Frontal cortex (tissue), 4 donors: ENCODE data around the gene MTX1. TPM values are rescaled to one million over a fixed set of nuclear protein-coding genes. Genes with fewer than 3 reads are reported as not detected.
"Not testable (repeated sequence)": the region's sequence is repeated elsewhere in the genome, so short reads cannot be mapped to it uniquely, and the experiment has no call there.

ENCODE experiments used
- DNase-seq, 2 donors: peaks; one replicate each; pipeline ENCODE4 v3.0.0; 2012; ENCODE audit warnings: low spot score in 2 of 2
- FAIRE-seq: peaks from 2 replicates; lab custom pipeline; 2012; peaks lifted over from hg19 to GRCh38; lab: Jason Lieb, UNC
- total RNA-seq: library from RNA; depleted of rRNA; stranded (reverse); fragments of >200 nt; gene quantifications from one replicate; pipeline ENCODE4 v1.2.3, GENCODE V29; 2014
- donor health status: control.
- donor health status: control.
- donor health status: control.

The MTX1 gene
- total RNA-seq, 1 donor from 2014 or later: 13.9 TPM

DNA sequence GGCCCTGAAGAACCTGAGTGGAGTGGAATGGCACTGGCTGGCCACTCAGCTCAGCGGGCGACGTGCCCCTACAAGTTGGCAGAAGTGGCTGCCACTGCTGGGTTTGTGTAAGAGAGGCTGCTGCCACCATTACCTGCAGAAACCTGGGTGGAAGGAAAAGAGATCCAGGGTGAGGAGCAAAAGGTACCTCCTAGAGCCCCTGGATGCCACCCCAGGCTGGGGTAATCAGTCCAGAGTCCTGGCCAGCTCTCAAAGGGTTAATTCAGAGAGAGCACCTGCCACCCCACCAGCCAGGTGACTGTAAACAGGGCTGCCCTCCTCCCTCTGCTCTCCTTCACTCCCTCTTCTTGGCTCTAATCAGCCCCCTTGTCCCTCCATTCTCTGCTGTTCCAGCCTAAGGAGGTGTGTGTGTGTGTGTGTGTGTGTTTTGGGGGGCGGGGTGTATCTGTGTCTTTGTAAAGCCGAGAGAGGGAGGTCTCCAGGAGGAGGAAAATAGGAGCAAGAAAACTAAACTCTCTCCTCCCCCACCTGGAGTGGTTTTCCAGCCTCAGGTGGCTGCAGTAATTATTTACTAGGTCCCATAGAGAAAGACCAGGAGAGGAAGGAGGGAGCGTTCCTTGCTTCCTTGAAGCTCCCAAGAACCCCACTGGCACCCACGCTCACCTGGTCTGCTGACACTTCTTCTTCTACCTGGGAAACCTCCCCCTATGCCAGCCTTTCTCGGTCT is 22.3 kb upstream of the MTX1 start:
- no peak for FAIRE-seq

DNA sequence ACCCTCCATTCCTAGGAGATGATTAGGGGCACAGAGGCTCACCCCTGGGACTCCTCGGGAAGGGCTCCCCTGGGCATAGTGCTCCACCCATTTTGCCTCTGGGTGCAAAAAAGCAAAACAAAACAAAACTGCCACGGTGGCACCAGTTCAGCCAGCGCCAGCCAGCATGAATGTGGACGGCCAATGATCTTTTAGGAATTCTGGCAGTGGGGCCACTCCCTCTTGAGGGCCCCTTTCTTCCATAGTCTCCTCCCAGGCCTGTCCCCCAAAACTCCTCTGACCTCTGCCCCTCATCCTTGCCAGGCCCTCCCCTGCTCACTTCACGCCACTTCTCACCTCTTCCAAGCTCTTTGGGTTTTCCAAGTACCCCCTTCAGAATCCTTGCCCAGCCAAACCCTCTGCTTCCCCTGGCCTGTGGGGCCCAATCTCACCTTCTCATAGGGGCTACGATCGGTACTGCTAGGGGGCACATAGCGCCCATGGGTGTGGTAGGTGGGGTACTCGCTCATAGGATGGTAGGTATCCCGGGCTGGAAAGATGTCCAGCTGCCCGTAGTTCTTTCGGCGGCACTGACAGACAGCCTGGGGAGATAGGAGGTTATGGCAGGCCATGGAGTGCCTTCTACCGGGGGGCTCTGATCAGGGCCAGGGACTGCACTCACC is 21.6 kb upstream of the MTX1 start:
- FAIRE-seq: no peak

More for the DNA sequence above, 22.3 kb upstream of the MTX1 start:
- DNase-seq: no peak

DNA sequence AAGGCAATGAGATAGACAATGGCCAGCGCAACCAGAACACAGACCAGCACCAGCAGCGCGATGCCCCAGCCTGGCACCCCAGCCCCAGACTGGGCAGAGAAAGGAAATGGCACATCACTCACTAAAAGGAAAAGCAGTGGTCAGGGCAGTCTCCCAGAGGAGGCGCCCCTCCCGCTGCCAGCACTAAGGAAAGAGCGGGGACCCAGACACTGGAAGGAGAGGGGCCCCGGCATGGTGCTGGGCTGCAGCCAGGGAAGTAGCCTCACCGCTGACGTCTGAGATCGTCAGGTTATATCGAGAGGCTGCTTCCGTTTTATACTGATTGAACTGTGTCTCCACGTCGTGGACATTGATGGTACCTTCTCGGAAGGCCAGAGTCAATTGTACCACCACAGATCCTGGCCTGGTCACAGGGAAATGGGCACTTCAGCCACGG is 21.0 kb upstream of the MTX1 start:
- DNase-seq (no peak), FAIRE-seq (no peak)

More for the DNA sequence above, 21.6 kb upstream of the MTX1 start:
- no peak for DNase-seq

DNA sequence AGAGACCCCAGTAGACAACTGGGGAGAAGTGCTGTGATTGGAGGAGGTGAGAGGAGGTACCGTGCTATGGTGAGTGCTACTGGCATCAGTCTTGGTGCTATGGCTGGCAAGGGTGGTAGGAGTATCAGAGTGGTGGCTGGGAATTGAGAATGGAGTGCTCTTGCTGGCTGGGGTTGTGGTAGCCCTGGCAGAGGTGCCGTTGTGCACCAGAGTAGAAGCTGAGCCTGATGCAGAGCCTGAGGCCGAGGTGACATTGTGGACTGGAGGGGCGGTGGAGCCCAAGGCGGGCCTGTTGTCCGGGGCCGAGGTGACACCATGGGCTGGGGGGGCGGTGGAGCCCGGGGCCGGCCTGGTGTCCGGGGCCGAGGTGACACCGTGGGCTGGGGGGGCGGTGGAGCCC is 20.2 kb upstream of the MTX1 start:
- no peak for FAIRE-seq

DNA sequence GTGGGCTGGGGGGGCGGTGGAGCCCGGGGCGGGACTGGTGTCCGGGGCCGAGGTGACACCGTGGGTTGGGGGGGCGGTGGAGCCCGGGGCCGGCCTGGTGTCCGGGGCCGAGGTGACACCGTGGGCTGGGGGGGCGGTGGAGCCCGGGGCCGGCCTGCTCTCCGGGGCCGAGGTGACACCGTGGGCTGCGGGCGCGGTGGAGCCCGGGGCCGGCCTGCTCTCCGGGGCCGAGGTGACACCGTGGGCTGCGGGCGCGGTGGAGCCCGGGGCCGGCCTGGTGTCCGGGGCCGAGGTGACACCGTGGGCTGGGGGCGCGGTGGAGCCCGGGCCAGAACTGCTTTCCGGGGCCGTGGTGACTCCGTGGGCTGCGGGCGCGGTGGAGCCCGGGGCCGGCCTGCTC is 18.6 kb upstream of the MTX1 start:
- not testable (repeated sequence) for DNase-seq, FAIRE-seq

More for the DNA sequence above, 20.2 kb upstream of the MTX1 start:
- no peak for DNase-seq

DNA sequence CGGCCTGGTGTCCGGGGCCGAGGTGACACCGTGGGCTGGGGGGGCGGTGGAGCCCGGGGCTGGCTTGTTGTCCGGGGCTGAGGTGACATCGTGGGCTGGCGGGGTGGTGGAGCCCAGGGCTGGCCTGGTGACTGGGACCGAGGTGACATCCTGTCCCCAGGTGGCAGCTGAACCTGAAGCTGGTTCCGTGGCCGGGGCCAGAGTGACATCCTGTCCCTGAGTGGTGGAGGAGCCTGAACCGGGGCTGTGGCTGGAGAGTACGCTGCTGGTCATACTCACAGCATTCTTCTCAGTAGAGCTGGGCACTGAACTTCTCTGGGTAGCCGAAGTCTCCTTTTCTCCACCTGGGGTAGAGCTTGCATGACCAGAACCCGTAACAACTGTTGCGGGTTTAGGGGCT is 16.6 kb upstream of the MTX1 start:
- FAIRE-seq (no peak), DNase-seq (no peak)

DNA sequence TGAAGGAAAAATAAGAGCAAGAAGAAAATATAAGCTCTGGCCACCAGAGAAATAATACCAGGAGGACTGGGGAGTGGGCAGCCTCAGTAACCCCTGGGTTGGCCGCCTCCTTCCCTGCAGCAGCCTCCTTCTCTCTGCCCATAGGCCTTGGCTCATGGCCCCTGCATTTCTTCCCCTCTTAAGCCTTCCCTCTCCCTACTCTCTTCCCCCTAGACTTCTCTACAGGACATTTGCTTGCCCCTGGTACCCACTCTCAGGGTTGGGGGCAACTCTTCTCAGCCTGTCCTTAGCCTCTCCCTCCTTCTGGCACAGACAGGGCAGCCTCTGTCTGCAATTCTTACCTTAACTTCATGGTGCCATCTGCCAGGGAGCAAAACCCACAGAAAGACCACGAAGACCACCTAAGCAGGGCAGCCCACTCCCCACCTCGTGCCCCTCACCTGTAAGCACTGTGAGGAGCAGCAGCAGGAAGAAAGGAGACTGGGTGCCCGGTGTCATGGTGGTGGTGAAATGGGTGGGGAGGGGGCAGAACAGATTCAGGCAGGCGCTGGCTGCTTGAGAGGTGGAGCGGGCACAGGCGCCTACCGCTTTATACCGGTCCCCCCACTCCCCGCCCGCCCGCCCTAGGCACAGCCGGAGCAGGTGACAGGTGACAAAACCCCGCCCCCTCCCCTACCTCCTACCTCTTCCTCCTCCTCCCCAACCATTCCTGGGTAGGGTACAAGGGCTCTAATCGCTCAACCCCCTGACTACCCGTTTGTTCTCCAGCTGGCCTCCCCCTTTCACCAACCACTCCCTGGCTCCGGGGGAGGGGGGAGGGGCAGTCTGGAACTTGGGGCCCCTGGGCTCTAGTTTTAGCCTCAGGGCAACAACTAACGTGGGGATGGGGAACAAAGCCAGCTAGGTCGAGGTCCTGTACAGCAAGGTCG is 15.9 kb upstream of the MTX1 start:
- no peak for DNase-seq
- FAIRE-seq: no peak

DNA sequence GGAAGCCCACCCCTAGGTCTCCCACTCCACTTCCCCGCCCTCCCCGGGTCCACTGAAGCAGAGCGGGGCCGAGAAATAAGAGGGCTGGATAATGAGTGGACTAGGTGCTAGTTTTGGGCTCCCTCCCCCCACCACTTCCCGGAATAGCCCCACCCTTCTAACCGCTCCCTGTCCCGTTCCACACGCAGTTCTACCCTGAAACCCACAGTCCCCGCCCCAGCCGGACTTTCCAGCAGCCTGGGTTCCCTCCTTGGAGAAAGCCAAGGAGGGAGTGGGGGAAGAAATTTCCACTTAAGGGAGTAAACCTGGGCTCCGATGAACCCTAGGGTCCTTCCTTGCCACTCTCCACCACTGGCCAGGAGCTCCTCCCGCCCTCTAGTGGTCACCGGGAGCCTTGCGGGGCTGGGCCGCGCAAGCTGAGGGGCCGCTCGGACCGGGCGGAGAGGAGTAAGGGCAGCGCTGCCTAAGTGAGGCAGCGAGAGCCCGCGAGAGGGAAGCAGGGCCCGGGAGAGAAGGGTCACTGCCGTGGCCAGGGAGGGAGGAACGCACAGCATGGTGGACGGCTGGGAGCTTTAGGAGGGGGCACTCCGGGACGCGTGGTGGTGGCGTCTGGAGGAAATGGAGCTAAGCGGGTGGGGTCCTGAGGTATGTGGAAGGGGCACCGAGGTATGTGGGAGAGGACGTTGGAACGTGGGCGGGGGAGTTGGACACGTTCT is 15.1 kb upstream of the MTX1 start:
- peak; percentile 84 to 85 for DNase-seq
- no peak for FAIRE-seq

DNA sequence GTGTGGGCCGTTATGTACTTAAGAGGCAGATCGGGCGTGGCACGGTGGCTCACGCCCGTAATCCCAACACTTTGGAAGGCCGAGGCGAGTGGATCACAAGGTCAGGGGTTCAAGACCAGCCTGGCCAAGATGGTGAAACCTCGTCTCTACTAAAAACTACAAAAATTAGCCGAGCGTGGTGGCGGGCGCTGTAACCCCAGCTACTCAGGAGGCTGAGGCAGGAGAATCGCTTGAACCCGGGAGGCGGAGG is 14.6 kb upstream of the MTX1 start:
- not testable (repeated sequence) for FAIRE-seq, DNase-seq

DNA sequence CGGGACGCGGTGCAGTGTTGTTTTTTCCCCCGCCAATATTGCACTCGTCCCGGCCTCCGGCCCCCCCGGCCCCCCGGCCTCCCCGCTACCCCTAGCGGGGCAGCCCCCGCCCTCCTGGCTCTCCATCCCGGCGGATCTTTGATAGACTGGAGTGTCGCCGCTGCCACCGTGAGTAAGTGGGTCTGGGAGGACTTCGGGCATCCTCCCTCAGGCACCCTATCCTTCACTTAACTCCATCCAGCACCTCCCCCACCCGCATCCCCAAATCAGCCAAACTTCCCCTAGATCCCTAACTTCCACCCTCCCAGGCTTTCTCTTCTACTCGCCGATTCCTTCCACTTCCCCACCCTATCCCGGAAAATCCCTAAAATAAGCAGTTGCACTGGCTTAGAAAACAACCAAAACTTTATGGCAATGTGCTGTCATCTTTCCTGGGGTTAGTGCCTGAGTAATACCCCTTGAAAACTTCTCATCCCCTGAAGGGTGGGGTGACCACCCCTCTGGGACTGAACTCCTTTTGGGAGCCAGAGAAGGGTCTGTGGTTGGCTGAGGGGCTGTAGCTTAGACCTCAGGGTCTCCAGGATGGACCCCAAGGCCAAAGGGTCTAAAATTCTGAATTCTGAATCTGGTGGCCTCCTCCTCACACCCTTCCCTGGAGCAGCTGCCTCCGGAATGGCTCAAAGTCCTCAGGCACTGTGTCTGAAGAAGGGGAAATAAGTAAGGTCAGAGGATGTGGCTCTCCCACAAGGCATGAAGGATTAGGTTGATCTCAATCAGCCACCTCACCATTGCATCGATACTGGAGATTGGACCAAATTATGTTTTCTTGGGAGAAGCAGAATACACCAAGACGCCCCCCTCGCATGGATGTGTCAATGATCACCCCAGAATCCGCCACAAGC is 13.0 kb upstream of the MTX1 start:
- FAIRE-seq (no peak), DNase-seq (no peak)

DNA sequence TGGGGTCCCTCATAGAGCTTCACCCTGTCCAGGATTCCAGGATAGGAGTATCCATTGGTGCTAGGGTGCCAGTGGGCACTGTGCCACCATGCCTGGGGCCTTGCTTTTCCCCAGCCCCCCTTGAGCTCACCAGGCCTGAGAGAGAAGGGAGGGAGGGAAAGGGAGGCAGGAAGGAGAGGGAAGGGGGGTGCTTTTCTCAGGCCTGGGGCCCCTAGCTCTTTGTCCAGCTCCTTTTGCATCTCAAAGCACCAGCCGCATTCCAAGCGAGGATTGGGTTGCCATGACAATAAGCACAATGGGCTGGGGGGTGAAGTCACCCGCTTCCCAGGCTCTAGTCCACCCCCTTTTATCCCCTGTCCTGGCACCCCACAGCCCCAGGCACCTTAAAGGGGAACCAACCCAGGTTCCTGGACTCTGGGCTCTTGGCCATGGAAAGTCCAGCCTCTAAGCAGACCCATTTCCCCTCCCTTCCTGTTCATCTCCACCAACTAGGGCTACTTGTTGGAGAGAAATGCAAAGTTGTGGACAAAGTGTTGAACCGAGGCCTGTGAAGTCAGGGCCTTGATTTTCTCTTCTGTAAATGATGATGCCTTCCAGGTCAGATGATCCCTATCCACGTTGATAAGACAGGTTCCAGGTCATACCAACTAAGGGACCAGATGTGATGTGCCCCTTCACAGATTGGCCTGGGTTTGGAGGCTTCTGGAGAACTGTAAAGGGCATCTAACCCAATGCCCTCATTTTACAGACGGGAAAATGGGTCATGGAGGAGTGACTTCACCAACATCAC is 12.2 kb upstream of the MTX1 start:
- DNase-seq (no peak), FAIRE-seq (no peak)

DNA sequence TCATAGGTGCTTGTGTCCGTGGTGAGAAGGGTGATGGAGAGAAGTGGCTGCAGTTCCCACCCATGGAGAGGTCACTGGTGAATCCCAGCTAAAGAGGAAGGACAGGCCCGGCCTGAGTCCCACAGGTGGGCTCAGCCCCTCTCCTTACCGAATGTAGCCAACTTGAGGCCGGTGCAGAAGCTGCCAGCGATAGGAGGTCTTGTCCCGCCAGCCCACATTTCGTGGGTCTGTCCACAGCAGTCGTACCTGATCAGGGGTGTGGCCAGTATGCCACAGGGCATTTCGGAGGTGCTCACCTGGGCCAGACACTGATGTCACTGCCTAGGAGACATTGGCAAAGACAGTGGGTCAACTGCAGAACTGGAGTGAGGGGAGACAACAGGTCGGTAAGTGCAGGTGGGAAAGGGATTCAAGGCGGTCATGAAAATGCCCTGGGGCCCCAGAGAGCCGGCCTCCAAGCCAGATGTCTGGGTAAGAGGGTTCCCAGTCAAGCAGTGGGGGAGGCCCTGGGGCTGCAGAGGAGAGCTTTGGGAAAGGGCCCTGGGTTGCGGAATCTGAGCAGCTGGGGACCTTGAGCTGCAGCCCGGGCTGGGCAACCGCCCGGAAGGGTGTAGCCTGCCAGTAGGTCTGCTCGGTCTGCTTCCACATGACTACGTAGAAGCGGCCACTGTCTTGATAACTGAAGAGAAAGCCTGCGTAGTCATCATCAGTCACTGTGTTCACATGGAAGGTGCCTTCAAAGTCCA is 11.4 kb upstream of the MTX1 start:
- DNase-seq (no peak), FAIRE-seq (no peak)

DNA sequence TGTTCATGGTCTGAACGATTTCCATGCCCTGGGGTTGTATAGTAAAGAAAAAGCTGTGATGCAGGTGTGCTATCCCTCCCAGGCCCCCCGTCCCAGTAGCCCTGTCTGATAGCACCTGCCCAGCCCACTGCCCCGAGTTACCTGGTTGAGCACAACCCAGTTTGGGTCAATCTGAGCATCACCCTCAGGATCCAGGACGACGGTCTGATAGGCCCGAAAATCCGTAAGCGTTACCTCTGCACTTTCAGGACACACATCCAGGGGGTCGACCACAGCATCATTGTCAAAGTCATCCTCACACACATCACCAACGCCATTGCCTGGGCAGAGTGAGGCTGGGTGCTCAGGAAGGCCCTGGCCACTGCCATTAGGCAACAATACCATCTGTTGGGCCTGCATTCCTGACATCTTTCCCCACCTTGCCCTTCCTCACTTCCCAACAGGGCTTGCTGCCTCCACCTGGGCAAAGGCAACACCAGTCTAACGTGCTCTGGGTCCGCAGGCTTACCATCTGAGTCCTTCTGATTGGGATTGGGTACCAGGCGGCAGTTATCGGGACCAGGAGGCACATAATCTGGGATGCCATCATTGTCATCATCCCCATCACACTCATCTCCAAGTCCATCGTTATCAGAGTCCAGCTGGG is 10.5 kb upstream of the MTX1 start:
- DNase-seq (no peak), FAIRE-seq (no peak)

DNA sequence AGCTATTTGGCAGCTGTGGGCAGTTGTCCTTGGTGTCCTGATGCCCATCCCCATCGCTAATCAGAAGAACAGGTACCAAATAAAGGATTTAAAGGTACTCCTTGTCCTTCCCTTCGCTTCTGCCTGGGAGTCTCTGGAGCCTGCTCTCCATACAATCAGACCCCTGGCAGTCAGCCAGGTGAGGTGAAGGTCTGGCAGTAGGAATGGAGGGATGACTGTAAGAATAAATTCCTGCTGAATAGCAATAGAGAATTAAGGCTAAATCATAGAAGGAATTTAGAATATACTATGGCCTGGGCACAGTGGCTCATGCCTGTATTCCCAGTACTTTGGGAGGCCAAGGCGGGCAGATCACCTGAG is 10.0 kb upstream of the MTX1 start:
- FAIRE-seq (no peak), DNase-seq (no peak)

DNA sequence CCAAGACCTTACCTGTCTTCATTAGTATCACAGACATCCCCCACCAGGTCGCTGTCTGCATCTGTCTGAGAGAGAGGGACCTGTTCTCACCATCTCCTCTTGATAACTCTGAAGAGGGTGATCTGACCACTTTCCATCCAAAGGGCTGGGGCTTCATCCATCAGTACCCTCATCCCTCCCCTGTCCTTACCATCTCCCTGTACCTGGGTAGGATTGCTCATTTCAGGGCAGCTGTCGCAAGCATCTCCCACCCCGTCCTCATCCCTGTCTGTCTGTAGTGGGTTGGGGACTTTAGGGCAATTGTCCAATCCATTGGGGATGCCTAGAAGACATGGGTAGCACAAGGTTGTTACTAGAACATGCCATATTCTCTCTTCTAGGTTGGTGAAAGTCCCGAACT is 8.7 kb upstream of the MTX1 start:
- DNase-seq (peak in 1 of 2 donors; percentile 4), FAIRE-seq (no peak)

DNA sequence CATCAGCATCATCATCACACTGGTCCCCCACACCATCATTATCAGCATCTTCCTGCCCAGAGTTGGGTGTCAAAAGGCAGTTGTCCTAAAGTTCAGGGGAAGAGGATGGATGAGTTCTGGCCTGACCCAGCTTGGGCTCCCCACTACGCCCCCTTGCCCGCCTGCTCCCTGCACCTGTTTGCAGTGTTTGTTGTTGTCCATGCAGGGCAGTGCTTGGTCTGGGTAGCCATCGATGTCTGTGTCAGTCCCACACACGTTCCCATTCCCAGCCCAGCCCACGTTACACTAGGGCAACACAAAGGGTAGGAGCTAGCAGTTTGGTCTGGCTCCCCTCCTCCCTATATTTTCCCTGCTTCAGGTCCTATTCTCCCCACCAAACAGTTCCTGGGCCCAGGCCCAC is 7.6 kb upstream of the MTX1 start:
- DNase-seq: peak in 1 of 2 donors; percentile 1
- no peak for FAIRE-seq

DNA sequence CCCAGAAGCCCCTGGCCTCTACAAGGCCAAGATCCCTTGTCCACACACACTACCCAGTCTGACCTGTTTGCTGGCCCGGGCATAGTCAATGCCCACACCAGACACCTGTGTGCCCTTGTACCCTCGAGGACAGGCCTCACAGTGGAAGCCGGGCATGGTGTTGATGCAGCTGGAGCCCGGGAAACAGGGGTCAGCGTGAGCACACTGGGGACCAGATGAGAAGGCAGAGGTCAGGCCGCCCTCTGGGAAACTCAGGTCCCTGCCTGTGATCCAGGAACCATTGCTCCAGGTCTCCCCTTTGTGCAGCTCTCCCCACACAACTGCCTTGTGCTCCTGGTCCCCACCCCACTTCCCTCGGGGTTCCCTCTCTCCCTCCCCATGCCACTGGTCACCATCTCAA is 6.3 kb upstream of the MTX1 start:
- DNase-seq (peak in 1 of 2 donors; percentile 3), FAIRE-seq (no peak)
